COLO668 (cell line): Measurements from ENCODE around the gene CNPY4.

Source experiments
- DNase-seq: peaks from one replicate; lab custom pipeline; 2025; ENCODE audit not compliant: unreplicated experiment; lab: John Stamatoyannopoulos, UW

Gene CNPY4

DNA sequence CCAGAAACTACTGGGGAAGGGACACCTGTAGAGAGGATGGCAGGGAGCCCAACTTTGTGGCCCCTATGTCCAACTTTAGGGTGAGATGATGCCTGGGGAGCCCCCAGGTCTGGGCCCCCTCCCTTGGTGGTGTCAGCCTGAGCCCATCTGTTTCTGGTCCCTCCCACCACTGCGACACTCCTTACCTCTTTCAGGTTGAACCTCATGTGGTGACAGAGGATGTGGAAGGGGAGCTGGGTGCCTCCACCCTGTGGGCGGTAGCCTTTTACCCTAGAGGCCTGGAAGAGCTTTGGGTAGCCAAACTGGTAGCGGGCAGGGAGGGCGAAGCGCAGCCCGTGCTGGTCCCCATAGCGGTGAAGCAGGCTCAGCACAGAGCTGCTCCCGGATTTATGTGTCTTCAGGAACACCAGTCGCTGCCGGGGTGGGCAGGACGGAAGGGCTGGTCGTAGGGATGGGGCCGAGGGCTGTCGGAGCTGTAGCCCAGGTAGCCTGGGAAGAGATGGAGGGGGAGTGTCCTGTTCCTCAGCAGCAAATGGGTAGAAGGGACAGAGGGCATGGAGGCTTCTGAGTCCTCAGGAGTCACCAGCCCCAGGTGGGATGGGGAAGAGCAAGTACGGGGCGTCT is 47.0 kb downstream of the CNPY4 start:
- no peak for DNase-seq

GRCh38 chr7:100166970-100167911 is 47.8 kb downstream of the CNPY4 start:
- no peak for DNase-seq

DNA sequence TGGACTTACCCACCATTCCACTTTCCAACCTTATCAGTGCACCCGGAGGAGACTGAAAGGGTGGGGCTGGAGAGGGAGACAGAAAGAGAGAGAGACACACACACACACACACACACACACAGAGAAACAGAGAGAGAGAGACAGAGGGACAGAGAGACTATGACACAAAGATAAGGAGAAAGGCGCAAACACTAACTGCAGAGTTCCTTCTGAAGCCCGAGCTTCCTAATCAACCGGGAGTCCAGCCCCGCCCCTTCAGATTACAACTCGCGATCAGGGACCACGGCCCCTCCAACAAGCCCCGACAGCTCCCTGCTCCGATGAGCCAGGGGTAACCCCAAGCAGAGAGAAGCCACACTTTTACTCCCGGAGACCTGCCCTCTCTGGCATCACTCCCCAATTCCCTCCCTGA is 48.5 kb downstream of the CNPY4 start:
- peak; percentile 7 for DNase-seq

- DNase-seq = no peak
Observed at GRCh38 chr7:100169147-100169850, 49.9 kb downstream of the CNPY4 start.

DNA sequence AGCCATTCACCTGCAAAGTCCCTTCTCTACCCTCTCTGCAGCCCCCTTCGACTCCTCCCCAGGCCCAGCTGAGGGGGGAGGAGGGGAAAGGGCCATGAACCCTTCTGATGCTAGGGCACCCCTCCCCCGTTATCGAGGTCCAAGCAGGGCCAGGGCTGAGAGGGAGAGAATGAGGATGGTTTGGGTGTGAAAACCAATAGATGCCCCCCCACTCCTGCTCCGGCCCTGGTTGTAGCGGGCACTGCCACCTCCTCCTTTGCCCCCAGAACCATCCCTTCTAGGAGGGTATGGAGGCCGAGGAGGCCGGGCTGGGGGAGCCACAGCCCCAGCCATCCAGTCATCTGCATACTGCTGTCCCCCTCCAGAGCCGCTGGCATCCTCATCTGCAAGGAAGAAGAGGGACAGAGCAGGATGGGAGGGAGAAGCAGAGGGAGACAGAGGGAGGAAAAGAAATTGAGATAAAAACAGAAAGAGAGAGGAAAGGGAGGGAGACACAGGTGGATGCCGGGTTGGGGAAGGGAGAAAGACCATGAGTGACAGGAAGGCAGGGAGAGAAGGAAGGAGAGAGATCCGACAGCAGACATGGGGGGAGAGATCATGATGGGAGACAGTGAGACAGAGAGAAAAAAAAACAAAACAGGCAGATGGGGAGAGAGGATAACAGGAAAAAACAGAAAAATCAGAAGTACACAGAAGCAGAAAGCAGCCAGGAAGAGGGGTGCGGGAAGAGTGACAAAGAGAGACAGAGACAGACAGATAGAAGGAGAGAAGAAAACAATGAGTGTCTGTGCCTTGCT is 50.9 kb downstream of the CNPY4 start:
- DNase-seq = no peak

DNA sequence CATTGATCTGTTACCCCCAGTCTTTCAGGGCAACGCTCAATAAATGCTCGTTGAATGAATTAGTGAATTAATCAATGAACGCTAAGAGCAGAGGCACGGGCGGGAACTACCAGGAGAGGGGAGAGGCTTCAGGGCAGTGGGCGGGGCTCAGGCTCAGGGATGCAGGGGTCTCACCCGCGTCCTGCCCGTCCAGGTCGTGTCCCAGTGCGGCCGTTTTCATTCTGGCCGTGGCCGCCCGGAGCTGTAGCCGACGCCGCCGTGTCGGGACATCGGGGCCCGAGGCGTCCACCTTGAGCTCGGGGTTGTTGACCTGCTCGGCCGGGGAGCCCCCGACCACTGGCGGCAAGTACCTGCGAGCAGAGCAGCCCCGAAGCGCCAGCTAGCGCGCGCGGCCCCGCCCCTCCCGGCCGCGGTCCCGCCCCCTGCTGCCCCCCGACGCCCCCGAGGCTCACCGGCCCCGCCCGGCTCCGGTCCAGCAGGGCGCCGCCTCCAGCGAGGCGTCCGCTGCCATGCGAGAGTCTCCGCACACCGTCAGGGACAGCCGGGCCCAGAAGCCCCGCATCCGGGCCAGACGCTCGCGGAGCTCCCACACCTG is 51.8 kb downstream of the CNPY4 start:
- no peak for DNase-seq

DNA sequence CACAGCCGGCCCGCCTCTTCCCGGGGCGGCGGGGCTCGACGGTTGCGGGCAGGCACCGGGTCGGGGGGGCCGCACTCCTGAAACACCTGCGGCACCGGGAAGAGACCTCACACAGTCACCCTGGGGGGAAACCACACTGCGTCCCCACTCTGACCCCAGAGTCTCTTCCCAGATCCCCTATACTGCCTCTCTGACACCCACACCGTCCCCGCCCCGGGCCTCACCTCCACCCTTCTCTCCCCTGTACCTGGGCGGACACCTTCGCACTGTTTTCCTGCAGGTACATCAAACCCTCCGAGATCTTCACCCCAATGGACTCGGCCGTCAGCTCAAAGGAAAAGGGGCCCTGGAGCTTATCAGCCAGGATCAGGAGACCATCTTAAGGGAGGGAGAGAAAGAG is 52.4 kb downstream of the CNPY4 start:
- no peak for DNase-seq

- no peak for DNase-seq
Observed at GRCh38 chr7:100173806-100174495, 54.5 kb downstream of the CNPY4 start.

DNA sequence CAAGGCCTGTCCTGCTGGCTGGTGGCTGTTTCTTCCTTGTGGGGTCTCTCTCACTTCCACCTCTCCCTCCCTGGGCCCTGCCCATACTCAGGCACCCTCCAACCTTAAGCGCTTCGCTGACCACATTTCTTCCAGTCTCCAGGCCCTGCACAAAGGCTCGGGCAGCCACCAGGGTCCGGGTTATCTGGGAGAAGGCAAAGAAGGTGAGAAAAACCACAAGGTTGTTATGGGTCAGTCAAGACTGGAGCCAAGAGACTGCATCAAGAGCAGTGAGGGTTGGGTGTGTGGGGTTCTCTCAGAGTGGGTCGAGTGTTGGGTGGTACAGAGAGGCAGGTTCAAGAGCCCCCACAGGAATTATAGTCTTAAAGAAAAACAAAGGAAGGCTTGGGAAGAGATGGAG is 55.1 kb downstream of the CNPY4 start:
- no peak for DNase-seq
